ENCODE measurements around the gene ASXL1.
"Not testable (repeated sequence)": the region's sequence is repeated elsewhere in the genome, so short reads cannot be mapped to it uniquely, and the experiment has no call there.

ASXL1 gene

GRCh38 chr20:32455171-32455900 is 97.2 kb downstream of the ASXL1 start:
- DNase-seq = peak in 1 of 2 experiments; percentile 13

GRCh38 chr20:32455901-32456701 is 98.0 kb downstream of the ASXL1 start:
- DNase-seq = no peak

DNA sequence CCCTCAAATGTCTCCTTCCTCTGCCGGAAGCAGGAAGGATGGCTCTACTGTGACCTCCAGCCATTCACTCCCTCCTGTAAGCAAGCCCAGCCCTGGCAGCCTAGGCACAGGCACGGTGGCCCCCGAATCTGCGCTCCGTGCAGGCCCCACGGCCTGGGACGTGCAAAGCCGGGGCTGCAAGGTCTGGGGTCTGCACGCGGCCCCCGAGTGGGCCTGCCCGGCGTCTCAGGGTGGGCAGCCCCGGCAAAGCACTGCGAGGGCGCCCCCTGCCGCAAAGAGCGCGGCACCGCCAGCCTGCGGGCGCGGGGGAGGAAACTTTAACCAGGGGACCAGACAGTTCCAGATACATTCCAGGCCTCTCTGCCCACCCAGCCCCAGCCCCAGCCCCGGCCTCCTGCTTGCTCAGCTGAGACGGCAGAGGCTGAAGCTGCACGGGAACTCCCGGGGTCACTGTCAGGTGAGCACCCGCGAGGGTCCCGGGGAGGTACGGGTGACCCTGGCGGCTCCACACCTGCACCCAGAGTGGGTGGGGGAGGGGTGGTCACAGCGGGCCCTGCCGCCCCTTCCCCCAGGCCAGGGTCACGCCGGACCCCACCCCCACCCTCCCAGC is 98.8 kb downstream of the ASXL1 start:
- DNase-seq = no peak

- DNase-seq = peak in 1 of 2 experiments; percentile 22
Measured at GRCh38 chr20:32457479-32457986, 99.4 kb downstream of the ASXL1 start.

DNA sequence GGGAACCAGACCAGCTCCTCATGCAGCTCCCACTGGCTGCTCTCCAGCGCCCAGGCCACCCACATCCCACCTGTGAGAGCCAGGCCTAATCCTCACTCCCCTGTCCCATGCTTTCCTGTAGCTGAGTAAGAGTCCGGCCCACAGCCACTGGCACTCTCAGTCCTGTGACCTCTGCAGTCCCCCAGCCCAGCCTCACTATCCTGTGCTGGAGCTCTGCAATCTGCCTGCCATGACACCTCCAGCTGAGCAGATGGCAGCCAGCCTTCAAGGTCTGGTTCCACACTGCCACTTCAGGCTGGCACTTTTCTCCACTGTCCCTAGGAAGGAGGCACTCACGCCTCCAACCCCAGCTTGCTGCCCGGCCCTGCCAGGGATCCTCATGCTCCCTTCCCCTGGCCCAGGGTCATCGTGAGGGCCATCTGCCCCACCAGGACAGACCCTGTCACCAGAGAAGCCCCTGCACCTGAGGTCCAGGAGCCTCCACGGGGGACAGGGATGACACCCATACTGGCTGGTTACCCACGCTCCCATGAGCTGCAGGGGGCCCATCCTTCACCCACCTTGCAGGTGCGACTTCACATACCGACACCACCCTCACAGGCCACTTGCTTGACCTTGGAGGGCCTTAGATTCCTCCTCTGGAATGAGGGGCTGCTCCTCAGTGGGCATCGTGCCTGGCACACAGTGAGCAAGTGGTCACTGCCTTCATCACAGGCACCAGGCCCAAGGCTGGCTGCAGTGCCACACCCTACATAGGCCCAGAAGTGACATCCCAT is 100.1 kb downstream of the ASXL1 start:
- DNase-seq = no peak

DNA sequence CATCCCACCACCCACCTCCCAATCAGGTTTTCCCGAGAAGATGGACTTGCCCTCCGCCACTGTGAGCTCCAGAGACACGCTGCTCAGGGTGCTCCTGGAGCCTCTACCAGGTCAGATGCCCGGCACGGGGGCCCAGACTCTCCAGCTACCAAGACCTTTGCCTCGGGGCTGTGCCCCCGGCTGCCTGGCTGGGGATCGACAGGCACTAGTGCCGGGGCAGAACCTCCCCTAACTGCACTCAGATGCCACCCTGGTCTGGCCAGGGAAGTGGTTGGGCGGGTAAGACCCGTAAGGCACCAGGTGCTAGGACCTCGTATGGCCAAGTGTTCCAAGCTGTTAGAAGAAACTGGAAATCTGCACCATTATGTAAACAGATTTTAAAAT is 100.7 kb downstream of the ASXL1 start:
- DNase-seq = no peak

GRCh38 chr20:32460231-32460630 is 102.1 kb downstream of the ASXL1 start:
- DNase-seq = no peak

- DNase-seq = no peak
Measured at GRCh38 chr20:32460683-32461320, 102.7 kb downstream of the ASXL1 start.

- no peak for DNase-seq
Measured at GRCh38 chr20:32461836-32462600, 103.9 kb downstream of the ASXL1 start.

DNA sequence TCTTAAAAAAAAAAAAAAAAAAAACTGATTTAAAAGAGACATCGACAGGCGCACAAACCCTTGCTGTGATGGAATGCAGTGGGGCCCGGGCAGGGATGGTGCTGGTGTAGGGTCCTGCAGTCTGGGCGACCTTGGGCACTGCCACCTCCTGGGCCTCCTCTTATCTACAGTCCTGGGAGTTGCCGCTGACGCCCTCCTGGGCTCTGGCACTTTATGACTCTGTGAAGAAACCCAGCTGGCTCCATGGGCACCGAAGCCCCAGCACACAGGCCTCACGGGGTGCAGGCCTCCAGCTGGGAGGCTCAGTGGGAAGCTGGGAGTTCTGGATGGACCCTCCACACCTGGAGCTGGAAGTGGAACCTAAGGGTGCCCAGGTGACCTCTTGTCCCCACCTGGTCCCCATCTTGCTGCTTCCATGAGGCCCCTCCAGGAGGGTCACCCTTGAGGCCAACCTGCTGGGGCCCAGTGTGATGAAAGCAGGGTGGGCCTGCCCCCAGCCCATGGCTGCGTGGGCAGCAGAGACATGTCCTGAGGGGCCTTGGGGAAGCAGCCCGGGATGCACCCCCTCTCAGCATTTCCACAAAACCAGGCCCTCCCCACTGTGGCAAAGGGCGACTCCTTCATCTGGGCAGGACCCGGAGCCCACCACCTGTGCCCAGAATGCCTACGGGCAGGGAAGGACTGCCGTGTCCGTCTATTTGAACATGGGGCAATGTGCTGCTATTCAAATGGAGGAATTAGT is 104.9 kb downstream of the ASXL1 start:
- DNase-seq = no peak

GRCh38 chr20:32463642-32464400 is 105.7 kb downstream of the ASXL1 start:
- no peak for DNase-seq

- no peak for DNase-seq
Measured at GRCh38 chr20:32464401-32465091, 106.4 kb downstream of the ASXL1 start.

GRCh38 chr20:32465092-32465900 is 107.2 kb downstream of the ASXL1 start:
- no peak for DNase-seq

GRCh38 chr20:32465901-32466675 is 108.0 kb downstream of the ASXL1 start:
- DNase-seq = not testable (repeated sequence)

DNA sequence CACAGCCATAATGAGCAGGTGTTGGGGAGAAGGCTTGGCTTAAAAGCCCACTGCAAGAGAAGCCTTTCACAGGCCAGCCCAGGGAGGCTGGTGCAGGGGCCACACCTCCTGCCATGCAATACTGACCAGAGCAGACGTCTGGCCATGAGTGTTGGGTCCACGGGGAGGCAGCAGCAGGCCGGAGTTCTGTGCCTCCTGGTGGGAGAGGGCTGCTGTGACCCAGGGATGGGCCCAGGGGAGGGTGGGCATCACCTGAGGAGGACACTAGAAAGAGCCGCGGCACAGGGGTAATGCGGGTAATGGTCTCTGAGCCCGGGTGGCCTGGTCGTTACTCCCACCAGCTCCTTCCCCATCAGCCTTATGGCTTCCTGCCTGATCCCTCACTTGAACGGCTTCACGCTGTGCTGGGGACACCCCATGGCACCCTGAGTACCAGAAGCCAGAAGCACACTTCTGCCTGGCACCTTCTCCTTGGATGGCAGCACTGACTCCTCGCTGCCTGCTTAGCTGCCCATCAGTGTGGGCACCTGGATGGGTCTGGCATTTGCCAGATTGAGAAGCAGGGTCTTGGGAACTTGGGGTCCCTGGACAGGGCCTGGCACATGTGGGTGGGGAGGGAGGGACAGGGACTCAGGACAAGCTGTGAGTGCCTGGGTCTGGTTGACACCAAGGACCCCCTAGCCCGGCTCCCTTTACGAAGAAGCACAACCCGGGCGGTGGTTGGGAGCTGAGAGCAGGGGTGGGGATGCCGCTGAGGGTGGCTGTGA is 108.8 kb downstream of the ASXL1 start:
- DNase-seq = no peak

- DNase-seq = no peak
Measured at GRCh38 chr20:32467506-32468312, 109.6 kb downstream of the ASXL1 start.

Data from cerebellar nuclear complex (tissue), 1 donor.